H1 (cell line): Measurements from ENCODE around the gene PAQR8. TPM values are rescaled to one million over a fixed set of nuclear protein-coding genes. Genes with fewer than 3 reads are reported as not detected.

ENCODE experiments used
- CTCF ChIA-PET: fragments of 300-600 bp; sonication (Branson Sonifier 250); formaldehyde crosslinking; loops from one replicate; lab custom pipeline; 2021; ENCODE audit not compliant: partially characterized antibody; lab: Charles Lee
- POLR2A ChIA-PET: fragments of 300-600 bp; sonication (Branson Sonifier 250); formaldehyde crosslinking; loops from one replicate; lab custom pipeline; 2021; ENCODE audit warnings: inconsistent platforms; ENCODE audit not compliant: partially characterized antibody; lab: Charles Lee
- DNase-seq, 2 experiments: peaks; one replicate each; pipeline versions ENCODE4 v3.0.0 to v3.0.0-alpha.2; 2010 to 2022; ENCODE audit warnings: low spot score in 2 of 2, low read depth in 1 of 2, mixed read lengths in 1 of 2
- FAIRE-seq: peaks from 2 replicates; lab custom pipeline; 2011; peaks lifted over from hg19 to GRCh38; lab: Jason Lieb, UNC
- H2AFZ ChIP-seq: 2 replicates; pipeline ENCODE4 v1.8.1; 2012; ENCODE audit warnings: low read length, inconsistent platforms
- H2AK5ac ChIP-seq: 2 replicates; pipeline ENCODE4 v1.6.1; 2013; ENCODE audit warnings: low read depth, low read length
- H2BK120ac ChIP-seq: replicated peaks from 2 replicates; pipeline ENCODE3; 2013; ENCODE audit warnings: low read depth, low read length, inconsistent platforms
- H2BK12ac ChIP-seq: 2 replicates; pipeline ENCODE4 v1.6.1; 2013; ENCODE audit warnings: low read depth, low read length
- H2BK15ac ChIP-seq: 2 replicates; pipeline ENCODE4 v1.6.1; 2013; ENCODE audit warnings: low read length
- H2BK20ac ChIP-seq: 2 replicates; pipeline ENCODE4 v1.6.1; 2013; ENCODE audit warnings: low read length
- H2BK5ac ChIP-seq: 2 replicates; pipeline ENCODE4 v1.6.1; 2013; ENCODE audit warnings: low read depth, low read length
- H3K14ac ChIP-seq: 2 replicates; pipeline ENCODE4 v1.6.1; 2013; ENCODE audit warnings: inconsistent platforms; ENCODE audit not compliant: insufficient read length
- H3K18ac ChIP-seq: 2 replicates; pipeline ENCODE4 v1.6.1; 2013; ENCODE audit warnings: low read length; ENCODE audit errors: extremely low read depth
- H3K23ac ChIP-seq: 2 replicates; pipeline ENCODE4 v1.6.1; 2013; ENCODE audit warnings: inconsistent platforms; ENCODE audit not compliant: insufficient read length
- H3K23me2 ChIP-seq: 2 replicates; pipeline ENCODE4 v1.6.1; 2013; ENCODE audit warnings: low read depth, low read length
- H3K27ac ChIP-seq: 2 replicates; pipeline ENCODE4 v1.6.1; 2011; ENCODE audit warnings: low read depth, low read length, inconsistent platforms
- H3K27me3 ChIP-seq, 4 experiments: replicated peaks in 1 of 4; 1 replicate in 1 of 4; 2 replicates in 3 of 4; pipeline versions ENCODE4 v1.6.1 to v1.8.1; 2011 to 2013; ENCODE audit warnings: low read length in 3 of 4, mild to moderate bottlenecking in 3 of 4, inconsistent platforms in 2 of 4, mixed read lengths in 2 of 4, moderate library complexity in 1 of 4; ENCODE audit not compliant: control insufficient read depth in 3 of 4, insufficient read depth in 3 of 4; ENCODE audit errors: extremely low read depth in 1 of 4
- H3K36me3 ChIP-seq, 4 experiments: 2 replicates each; pipeline versions ENCODE4 v1.6.1 to v1.8.1; 2011 to 2013; ENCODE audit warnings: mild to moderate bottlenecking in 4 of 4, low read length in 3 of 4, moderate library complexity in 2 of 4, control low read depth in 1 of 4, inconsistent platforms in 1 of 4; ENCODE audit not compliant: insufficient read depth in 4 of 4, control insufficient read depth in 2 of 4
- H3K4ac ChIP-seq: replicated peaks from 2 replicates; pipeline ENCODE3; 2013; ENCODE audit warnings: low read length, low read depth, mixed read lengths, inconsistent platforms; ENCODE audit not compliant: insufficient read length
- H3K4me1 ChIP-seq, 4 experiments: replicated peaks in 1 of 4; 1 replicate in 1 of 4; 2 replicates in 3 of 4; pipeline versions ENCODE4 v1.6.1 to v1.8.1; 2011 to 2013; ENCODE audit warnings: low read length in 3 of 4, inconsistent platforms in 2 of 4, mixed read lengths in 1 of 4; ENCODE audit not compliant: insufficient read depth in 4 of 4, control insufficient read depth in 3 of 4
- H3K4me2 ChIP-seq, 2 experiments: 2 replicates each; pipeline versions ENCODE4 v1.6.1 to v1.8.1; 2011 to 2013; ENCODE audit warnings: low read depth in 2 of 2, low read length in 2 of 2, control low read depth in 1 of 2, inconsistent platforms in 1 of 2, mild to moderate bottlenecking in 1 of 2; ENCODE audit not compliant: insufficient read depth in 1 of 2
- H3K4me3 ChIP-seq, 4 experiments: fragments of 200-600, 300-600 bp in 1 of 4; sonication (generic), shearing (Covaris generic), sonication (Bioruptor Twin) in 1 of 4; 2 replicates each; pipeline versions ENCODE4 v1.5.1 to v1.8.1; 2011 to 2016; ENCODE audit warnings: low read length in 4 of 4, low read depth in 3 of 4, control low read depth in 2 of 4, inconsistent platforms in 2 of 4, mild to moderate bottlenecking in 2 of 4, mixed read lengths in 1 of 4, moderate library complexity in 1 of 4; ENCODE audit not compliant: insufficient read depth in 2 of 4; ENCODE audit errors: extremely low read depth in 1 of 4
- H3K56ac ChIP-seq: replicated peaks from 2 replicates; pipeline ENCODE3; 2013; ENCODE audit warnings: low read depth, mild to moderate bottlenecking, mixed read lengths, low read length, inconsistent platforms; ENCODE audit not compliant: insufficient read length
- H3K79me1 ChIP-seq: 2 replicates; pipeline ENCODE4 v1.6.1; 2013; ENCODE audit warnings: low read depth, low read length, control low read depth
- H3K79me2 ChIP-seq, 2 experiments: 2 replicates each; pipeline versions ENCODE4 v1.6.1 to v1.8.1; 2012 to 2013; ENCODE audit warnings: low read length in 2 of 2, mild to moderate bottlenecking in 2 of 2, inconsistent platforms in 1 of 2; ENCODE audit not compliant: insufficient read depth in 2 of 2, control insufficient read depth in 1 of 2
- H3K9ac ChIP-seq, 4 experiments: replicated peaks in 1 of 4; 1 replicate in 1 of 4; 2 replicates in 3 of 4; pipeline versions ENCODE4 v1.6.1 to v1.8.1; 2011 to 2013; ENCODE audit warnings: low read depth in 3 of 4, low read length in 3 of 4, control low read depth in 2 of 4, mild to moderate bottlenecking in 2 of 4, moderate library complexity in 2 of 4, inconsistent platforms in 1 of 4; ENCODE audit errors: extremely low read depth in 1 of 4
- H3K9me3 ChIP-seq, 2 experiments: 2 replicates each; pipeline versions ENCODE4 v1.6.1 to v1.8.1; 2012 to 2013; ENCODE audit warnings: mild to moderate bottlenecking in 2 of 2, moderate library complexity in 2 of 2, control low read depth in 1 of 2, inconsistent platforms in 1 of 2, low read depth in 1 of 2, low read length in 1 of 2, mixed read lengths in 1 of 2; ENCODE audit not compliant: insufficient read depth in 2 of 2
- H4K20me1 ChIP-seq, 2 experiments: replicated peaks in 1 of 2; 2 replicates each; pipeline versions ENCODE3 to v1.8.1; 2011 to 2013; ENCODE audit warnings: inconsistent platforms in 2 of 2, low read length in 2 of 2, mild to moderate bottlenecking in 1 of 2; ENCODE audit not compliant: insufficient read depth in 2 of 2, control insufficient read depth in 1 of 2
- H4K5ac ChIP-seq: 2 replicates; pipeline ENCODE4 v1.6.1; 2013; ENCODE audit warnings: low read length, low read depth, mixed read lengths, inconsistent platforms; ENCODE audit not compliant: insufficient read length
- H4K8ac ChIP-seq: 2 replicates; pipeline ENCODE4 v1.8.0; 2013; ENCODE audit warnings: mild to moderate bottlenecking, moderate library complexity, low read length, inconsistent platforms; ENCODE audit not compliant: insufficient read depth; ENCODE audit errors: extremely low read depth
- H4K91ac ChIP-seq: replicated peaks from 2 replicates; pipeline ENCODE3; 2013; ENCODE audit warnings: low read length, mixed read lengths, inconsistent platforms; ENCODE audit not compliant: insufficient read length
- EZH2 ChIP-seq: fragments of 200-600 bp; sonication (generic); IDR thresholded peaks from 2 replicates; pipeline ENCODE4 v1.7.1; 2012; ENCODE audit warnings: low read depth, mild to moderate bottlenecking, moderate library complexity, low read length, inconsistent platforms; ENCODE audit not compliant: severe bottlenecking
- KDM4A ChIP-seq: IDR thresholded peaks from one replicate; pipeline ENCODE4 v1.7.1; 2012; ENCODE audit warnings: low read depth, mild to moderate bottlenecking, moderate library complexity, low read length, inconsistent platforms; ENCODE audit not compliant: severe bottlenecking
- MAFK ChIP-seq: IDR thresholded peaks from 2 replicates; pipeline ENCODE4 v1.6.1; 2012; ENCODE audit warnings: low read depth, mild to moderate bottlenecking, improper control_type of control experiment, low read length
- POLR2A ChIP-seq, 2 experiments: IDR thresholded peaks; 1 replicate in 1 of 2; 2 replicates in 1 of 2; pipeline ENCODE4 v1.6.1; 2011; ENCODE audit warnings: low read depth in 2 of 2, low read length in 2 of 2, mild to moderate bottlenecking in 2 of 2; ENCODE audit errors: control extremely low read depth in 1 of 2
- TCF12 ChIP-seq: IDR thresholded peaks from 2 replicates; pipeline ENCODE4 v1.6.1; 2011; ENCODE audit warnings: low read depth, mild to moderate bottlenecking, low read length
- TEAD4 ChIP-seq: IDR thresholded peaks from 2 replicates; pipeline ENCODE4 v1.6.1; 2012; ENCODE audit warnings: low read depth, low read length, inconsistent platforms, mixed read lengths
- polyA plus RNA-seq, 7 experiments: library from polyadenylated mRNA; depleted of rRNA in 3 of 7; stranded (reverse) in 5 of 7; unstranded in 2 of 7; fragments of >200 nt in 5 of 7; fragments of 200-250 nt in 2 of 7; gene quantifications; 1 replicate in 5 of 7; 2 replicates in 1 of 7; 4 replicates in 1 of 7; pipeline versions ENCODE4 v1.2.1 to v1.2.3, GENCODE V29; 2011 to 2013; ENCODE audit warnings: missing spikeins in 2 of 7, mixed read lengths in 2 of 7
- total RNA-seq: library from RNA; stranded (reverse); fragmentation: NEBNext Ultra II Directional; extraction: Animal tissue kit (Norgen Biotek cat#: 25700); gene quantifications from 2 replicates; pipeline ENCODE4 v1.2.1, GENCODE V29; 2021
- TF ChIP-seq, protein P1 (sequence below): IDR thresholded peaks from 2 replicates; pipeline ENCODE4 v1.6.1; 2012; ENCODE audit warnings: low read length, inconsistent platforms

PAQR8 gene
- total and polyA plus RNA-seq, 2 of the 8 experiments (the other 6 are each of a cell fraction or from before 2014, with no cell fraction given) = 7.6 to 9.6 TPM

DNA sequence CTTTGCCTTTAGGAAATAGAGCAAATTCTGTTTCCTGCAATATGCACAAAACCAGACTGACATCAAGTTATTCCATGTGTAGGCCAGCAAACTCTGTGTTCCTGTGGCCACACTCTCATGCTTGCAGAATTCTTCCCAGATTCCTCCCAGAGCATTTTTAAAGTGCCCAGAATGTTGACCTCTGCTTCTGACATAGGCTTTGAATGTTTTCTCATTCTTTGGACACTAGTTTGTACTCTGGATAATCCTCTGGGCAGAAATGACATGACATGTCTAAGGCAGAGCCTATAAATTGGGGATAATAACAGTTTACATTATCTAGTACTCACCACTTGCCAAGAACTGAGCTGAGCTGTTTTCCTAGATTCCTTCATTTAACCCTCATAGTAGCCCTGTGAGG lies 49.0 kb downstream of the PAQR8 start:
- H3K23me2 ChIP-seq = peaks cover 2% of the 10 kb centered on the region; the same call in 1 of the 2 replicates
- no peaks in the 10 kb centered on the region for H3K9me3 ChIP-seq
- no peaks in the 10 kb centered on the region for H3K79me1 ChIP-seq
- H3K56ac ChIP-seq = no peak overlapping the region
- H4K5ac ChIP-seq = no peak overlapping the region
- no peak overlapping the region for H3K14ac ChIP-seq
- no peaks in the 10 kb centered on the region for H3K36me3 ChIP-seq
- ChIA-PET POLR2A (interaction anchor here (1.2 kb wide), 1 partner anchor 252 kb away, joined by 3 read pairs; no protein-coding TSS in a partner anchor), CTCF (interaction anchor here (1.1 to 1.4 kb wide), 2 partner anchors 192 to 254 kb away, joined by 3 read pairs; no protein-coding TSS in a partner anchor)
- no peaks in the 10 kb centered on the region for H4K20me1 ChIP-seq
- no peak overlapping the region for H2BK5ac ChIP-seq
- TF ChIP-seq TEAD4 (no peak), MAFK (no peak), TCF12 (no peak), KDM4A (no peak), EZH2 (no peak), POLR2A (IDR thresholded peaks at IDR 0.05; ENCODE audit: control extremely low read depth in 1 of 2, low read depth in 2 of 2, low read length in 2 of 2) (no peak)
- TF ChIP-seq, protein P1, sequence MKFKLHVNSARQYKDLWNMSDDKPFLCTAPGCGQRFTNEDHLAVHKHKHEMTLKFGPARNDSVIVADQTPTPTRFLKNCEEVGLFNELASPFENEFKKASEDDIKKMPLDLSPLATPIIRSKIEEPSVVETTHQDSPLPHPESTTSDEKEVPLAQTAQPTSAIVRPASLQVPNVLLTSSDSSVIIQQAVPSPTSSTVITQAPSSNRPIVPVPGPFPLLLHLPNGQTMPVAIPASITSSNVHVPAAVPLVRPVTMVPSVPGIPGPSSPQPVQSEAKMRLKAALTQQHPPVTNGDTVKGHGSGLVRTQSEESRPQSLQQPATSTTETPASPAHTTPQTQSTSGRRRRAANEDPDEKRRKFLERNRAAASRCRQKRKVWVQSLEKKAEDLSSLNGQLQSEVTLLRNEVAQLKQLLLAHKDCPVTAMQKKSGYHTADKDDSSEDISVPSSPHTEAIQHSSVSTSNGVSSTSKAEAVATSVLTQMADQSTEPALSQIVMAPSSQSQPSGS = no peak
- H3K23ac ChIP-seq = no peak overlapping the region
- no peak overlapping the region for H2AFZ ChIP-seq
- no peak overlapping the region for H4K91ac ChIP-seq
- no peak overlapping the region for H3K4ac ChIP-seq
- H2BK120ac ChIP-seq = no peak overlapping the region
- no peak overlapping the region for H3K9ac ChIP-seq
- H2AK5ac ChIP-seq = no peak overlapping the region
- no peak overlapping the region for H2BK12ac ChIP-seq
- H3K18ac ChIP-seq = no peak overlapping the region
- no peak overlapping the region for H4K8ac ChIP-seq
- H2BK15ac ChIP-seq = no peak overlapping the region
- H3K4me3 ChIP-seq = no peak overlapping the region
- DNase-seq (no peak), FAIRE-seq (no peak)
- no peak overlapping the region for H3K27ac ChIP-seq
- no peaks in the 10 kb centered on the region for H3K4me1 ChIP-seq
- H3K4me2 ChIP-seq = no peak overlapping the region
- H2BK20ac ChIP-seq = no peak overlapping the region
- H3K79me2 ChIP-seq = no peaks in the 10 kb centered on the region
- H3K27me3 ChIP-seq = no peaks in the 10 kb centered on the region
